ENCODE measurements around the gene NUDT1. TPM values are rescaled to one million over a fixed set of nuclear protein-coding genes. Genes with fewer than 3 reads are reported as not detected.

The NUDT1 gene
- total RNA-seq, 1 experiment from 2014 or later = 84.7 TPM

DNA sequence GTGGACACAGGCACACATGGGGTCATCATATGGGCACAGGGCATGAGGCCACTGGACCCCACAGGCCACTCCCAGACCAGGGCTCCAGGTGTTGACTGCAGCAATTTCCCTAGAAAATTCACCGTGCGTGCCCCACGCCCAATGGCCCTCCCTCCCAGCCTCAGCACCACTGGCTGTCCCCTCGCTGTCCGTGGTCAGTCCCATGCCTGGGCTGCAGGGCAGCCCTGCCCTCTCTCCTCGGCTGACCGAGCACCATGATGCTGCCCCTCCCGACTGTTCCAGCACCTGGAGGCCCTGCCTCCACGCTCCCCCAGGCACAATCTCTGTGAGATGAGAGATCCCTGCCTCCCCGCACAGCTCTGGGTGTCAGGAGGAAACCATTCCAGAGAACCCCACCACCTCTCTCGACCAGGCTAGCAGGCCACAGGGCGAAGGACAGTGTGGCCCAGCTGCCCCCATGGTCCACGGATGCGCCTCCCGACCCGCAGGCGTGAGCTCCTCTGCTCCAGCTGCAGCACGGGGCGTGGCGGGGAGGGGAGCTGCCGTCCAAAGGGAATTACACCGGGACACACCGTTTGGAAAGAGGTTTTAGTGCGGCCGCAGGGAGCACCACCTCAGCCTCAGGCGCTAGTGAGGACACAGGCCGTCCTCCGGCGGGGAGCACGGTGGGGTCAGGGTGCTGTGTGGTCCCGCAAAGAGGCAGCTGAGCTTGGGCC is 12.6 kb downstream of the NUDT1 start:
- H3K27me3 ChIP-seq (ENCODE audit: insufficient read depth, low read length) = no peaks in the 10 kb centered on the region
- DNase-seq = no peak
- no peak overlapping the region for H2BK120ac ChIP-seq (ENCODE audit: low read depth, low read length, poor library complexity, severe bottlenecking)
- no peak overlapping the region for H2BK20ac ChIP-seq (ENCODE audit: low read depth, low read length, poor library complexity, severe bottlenecking)
- TF ChIP-seq, protein P1, sequence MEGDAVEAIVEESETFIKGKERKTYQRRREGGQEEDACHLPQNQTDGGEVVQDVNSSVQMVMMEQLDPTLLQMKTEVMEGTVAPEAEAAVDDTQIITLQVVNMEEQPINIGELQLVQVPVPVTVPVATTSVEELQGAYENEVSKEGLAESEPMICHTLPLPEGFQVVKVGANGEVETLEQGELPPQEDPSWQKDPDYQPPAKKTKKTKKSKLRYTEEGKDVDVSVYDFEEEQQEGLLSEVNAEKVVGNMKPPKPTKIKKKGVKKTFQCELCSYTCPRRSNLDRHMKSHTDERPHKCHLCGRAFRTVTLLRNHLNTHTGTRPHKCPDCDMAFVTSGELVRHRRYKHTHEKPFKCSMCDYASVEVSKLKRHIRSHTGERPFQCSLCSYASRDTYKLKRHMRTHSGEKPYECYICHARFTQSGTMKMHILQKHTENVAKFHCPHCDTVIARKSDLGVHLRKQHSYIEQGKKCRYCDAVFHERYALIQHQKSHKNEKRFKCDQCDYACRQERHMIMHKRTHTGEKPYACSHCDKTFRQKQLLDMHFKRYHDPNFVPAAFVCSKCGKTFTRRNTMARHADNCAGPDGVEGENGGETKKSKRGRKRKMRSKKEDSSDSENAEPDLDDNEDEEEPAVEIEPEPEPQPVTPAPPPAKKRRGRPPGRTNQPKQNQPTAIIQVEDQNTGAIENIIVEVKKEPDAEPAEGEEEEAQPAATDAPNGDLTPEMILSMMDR (conservative IDR thresholded peaks at IDR 0.05) = no peak
- H2AK5ac ChIP-seq (ENCODE audit: insufficient read length, low read length) = no peak overlapping the region
- no peaks in the 10 kb centered on the region for H3K79me1 ChIP-seq (ENCODE audit: insufficient read depth, low read depth, low read length, poor library complexity, severe bottlenecking)
- H3K27ac ChIP-seq (ENCODE audit: insufficient read length, low read depth, low read length) = no peak overlapping the region
- H3K9me3 ChIP-seq (ENCODE audit: control insufficient read depth, low read depth, low read length) = no peaks in the 10 kb centered on the region
- H3K14ac ChIP-seq (ENCODE audit: insufficient read depth, low read length) = no peak overlapping the region
- H4K8ac ChIP-seq (replicated peaks; ENCODE audit: insufficient read length, low read depth, low read length) = no peak overlapping the region
- H3K23ac ChIP-seq (ENCODE audit: insufficient read length, low read depth, low read length) = no peak overlapping the region
- H4K5ac ChIP-seq (ENCODE audit: insufficient read length, low read depth, low read length) = no peak overlapping the region
- no peaks in the 10 kb centered on the region for H4K20me1 ChIP-seq (ENCODE audit: control insufficient read depth, insufficient read depth, insufficient read length)
- no peak overlapping the region for H3K4me2 ChIP-seq (ENCODE audit: insufficient read depth, insufficient read length, low read length)
- H2BK5ac ChIP-seq (ENCODE audit: insufficient read length, low read length) = no peak overlapping the region
- H3K18ac ChIP-seq (ENCODE audit: insufficient read length, low read depth, low read length) = no peak overlapping the region
- H3K4ac ChIP-seq (ENCODE audit: low read depth, low read length) = no peak overlapping the region
- H3K27me3 Mint-ChIP-seq (ENCODE audit: low read depth) = no peaks in the 10 kb centered on the region
- no peak overlapping the region for H2BK12ac ChIP-seq (ENCODE audit: insufficient read length, low read depth, low read length)
- H3K4me3 Mint-ChIP-seq = no peak overlapping the region
- no peak overlapping the region for H3T11ph ChIP-seq (ENCODE audit: low read length)
- H3K4me1 ChIP-seq (ENCODE audit: insufficient read depth, low read length) = no peaks in the 10 kb centered on the region
- WGBS (ENCODE audit: extremely low coverage, insufficient read length, low lambda C conversion rate) = no CpG with 5 or more reads among the region's 31 CpGs
- H2BK15ac ChIP-seq (ENCODE audit: low read depth, low read length) = no peak overlapping the region
- no peak overlapping the region for H3K56ac ChIP-seq (ENCODE audit: insufficient read length, low read depth, low read length)
- no peaks in the 10 kb centered on the region for H3K23me2 ChIP-seq (ENCODE audit: insufficient read length, low read depth, low read length, poor library complexity, severe bottlenecking)
- no peak overlapping the region for H4K91ac ChIP-seq (ENCODE audit: insufficient read length, low read depth, low read length)
- no peak overlapping the region for H2AFZ ChIP-seq (ENCODE audit: low read length)
- no peaks in the 10 kb centered on the region for H3K79me2 ChIP-seq (ENCODE audit: insufficient read depth, low read length)
- no peak overlapping the region; a peak in 1 of 7 replicates for H3K27ac Mint-ChIP-seq
- H3K9ac ChIP-seq (ENCODE audit: extremely low read depth, insufficient read length, low read length) = no peak overlapping the region
- no peaks in the 10 kb centered on the region for H3K4me1 Mint-ChIP-seq
- peaks cover 10 to 39% (median 32%) of the 10 kb centered on the region in 3 experiments; a peak in 6 of 7 replicates for H3K36me3 Mint-ChIP-seq (ENCODE audit: insufficient read depth in 1 of 3, low read depth in 3 of 3)
- no peaks in the 10 kb centered on the region for H3K9me3 Mint-ChIP-seq
